Gastroesophageal sphincter (tissue), 4 donors: ENCODE results near the gene PGBD2. TPM values are rescaled to one million over a fixed set of nuclear protein-coding genes. Genes with fewer than 3 reads are reported as not detected.
"Not testable (repeated sequence)": the region's sequence is repeated elsewhere in the genome, so short reads cannot be mapped to it uniquely, and the experiment has no call there.

Experiments
- ATAC-seq: fragments of 150-250 bp; one replicate; pipeline ENCODE4 v1.9.1; 2016; ENCODE audit warnings: mild to moderate bottlenecking, moderate library complexity
- H3K27ac ChIP-seq, 4 donors: fragments of 200-600 bp; sonication (generic) in 3 of 4; 1 replicate in 3 of 4; 2 replicates in 1 of 4; pipeline ENCODE4 v1.5.1; 2016 to 2019
- H3K27me3 ChIP-seq: fragments of 200-600 bp; sonication (generic); one replicate; pipeline ENCODE4 v1.5.1; 2019
- H3K36me3 ChIP-seq, 2 donors: fragments of 200-600 bp; sonication (generic); one replicate each; pipeline ENCODE4 v1.5.1; 2019; ENCODE audit warnings: control low read depth in 1 of 2
- H3K4me1 ChIP-seq, 3 donors: fragments of 200-600 bp; sonication (generic); 1 replicate in 2 of 3; 2 replicates in 1 of 3; pipeline ENCODE4 v1.5.1; 2016 to 2019; ENCODE audit warnings: control low read depth in 2 of 3
- H3K4me3 ChIP-seq, 2 donors: fragments of 200-600 bp; sonication (generic); one replicate each; pipeline ENCODE4 v1.5.1; 2019; ENCODE audit warnings: mild to moderate bottlenecking in 1 of 2, moderate library complexity in 1 of 2
- H3K9me3 ChIP-seq, 3 donors: fragments of 200-600 bp; sonication (generic); one replicate each; pipeline ENCODE4 v1.5.1; 2017 to 2019; ENCODE audit warnings: control low read depth in 2 of 3
- EP300 ChIP-seq: sonication (generic); formaldehyde crosslinking; IDR thresholded peaks from one replicate; pipeline ENCODE4 v1.6.1; 2017; ENCODE audit warnings: antibody characterized with exemption, mild to moderate bottlenecking
- POLR2A ChIP-seq, 2 donors: fragments of 450-650 bp; IDR thresholded peaks; one replicate each; pipeline ENCODE4 v1.6.1; 2017; ENCODE audit warnings: antibody characterized with exemption in 2 of 2, mild to moderate bottlenecking in 2 of 2, moderate library complexity in 1 of 2
- POLR2AphosphoS5 ChIP-seq: sonication (generic); formaldehyde crosslinking; IDR thresholded peaks from one replicate; pipeline ENCODE4 v1.6.1; 2017; ENCODE audit warnings: antibody characterized with exemption
- WGBS, 2 donors: methylation state at CpG; one replicate each; pipeline ENCODE4 v1.1.5; 2018; ENCODE audit warnings: low coverage in 1 of 2; 5-methylcytosine and 5-hydroxymethylcytosine counted together
- total RNA-seq, 4 donors: library from RNA; depleted of rRNA; stranded (reverse); fragments of >200 nt; gene quantifications; one replicate each; pipeline ENCODE4 v1.1.0, GENCODE V29; 2016
- TF ChIP-seq, protein P1 (sequence below), 4 experiments: fragments of 200-600 bp in 2 of 4; fragments of 450-650 bp in 2 of 4; sonication (generic) in 1 of 4; IDR thresholded peaks; one replicate each; pipeline ENCODE4 v1.5.1; 2017 to 2019; ENCODE audit warnings: antibody characterized with exemption in 4 of 4, mild to moderate bottlenecking in 2 of 4, moderate library complexity in 2 of 4

Gene PGBD2
- total RNA-seq, 4 donors from 2014 or later, result 3.6 to 5.9 (median 4.7) TPM

GRCh38 chr1:248914796-248915381 is 8.9 kb downstream of the PGBD2 start:
- WGBS, 2 donors, result 95 to 100% methylated on average over 3 to 4 of the region's 5 CpGs
- Histone ChIP-seq H3K36me3 (peaks cover 0 to 70% of the 10 kb centered on the region in 2 donors), H3K27ac (no peak overlapping the region)

GRCh38 chr1:248918131-248918530 is 12.1 kb downstream of the PGBD2 start:
- no peak overlapping the region for H3K27ac ChIP-seq
- H3K4me3 ChIP-seq, result no peak overlapping the region
- H3K9me3 ChIP-seq, result no peaks in the 10 kb centered on the region
- no peak for ATAC-seq
- 90 to 97% methylated on average over 2 to 7 of the region's 8 CpGs for WGBS, 2 donors
- H3K4me1 ChIP-seq, result no peaks in the 10 kb centered on the region
- peaks cover 0 to 72% of the 10 kb centered on the region in 2 donors for H3K36me3 ChIP-seq
- H3K27me3 ChIP-seq, result no peaks in the 10 kb centered on the region
- TF ChIP-seq POLR2AphosphoS5, result no peak
- TF ChIP-seq, protein P1, sequence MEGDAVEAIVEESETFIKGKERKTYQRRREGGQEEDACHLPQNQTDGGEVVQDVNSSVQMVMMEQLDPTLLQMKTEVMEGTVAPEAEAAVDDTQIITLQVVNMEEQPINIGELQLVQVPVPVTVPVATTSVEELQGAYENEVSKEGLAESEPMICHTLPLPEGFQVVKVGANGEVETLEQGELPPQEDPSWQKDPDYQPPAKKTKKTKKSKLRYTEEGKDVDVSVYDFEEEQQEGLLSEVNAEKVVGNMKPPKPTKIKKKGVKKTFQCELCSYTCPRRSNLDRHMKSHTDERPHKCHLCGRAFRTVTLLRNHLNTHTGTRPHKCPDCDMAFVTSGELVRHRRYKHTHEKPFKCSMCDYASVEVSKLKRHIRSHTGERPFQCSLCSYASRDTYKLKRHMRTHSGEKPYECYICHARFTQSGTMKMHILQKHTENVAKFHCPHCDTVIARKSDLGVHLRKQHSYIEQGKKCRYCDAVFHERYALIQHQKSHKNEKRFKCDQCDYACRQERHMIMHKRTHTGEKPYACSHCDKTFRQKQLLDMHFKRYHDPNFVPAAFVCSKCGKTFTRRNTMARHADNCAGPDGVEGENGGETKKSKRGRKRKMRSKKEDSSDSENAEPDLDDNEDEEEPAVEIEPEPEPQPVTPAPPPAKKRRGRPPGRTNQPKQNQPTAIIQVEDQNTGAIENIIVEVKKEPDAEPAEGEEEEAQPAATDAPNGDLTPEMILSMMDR (IDR thresholded peaks at IDR 0.05), result no peak
- TF ChIP-seq EP300, result no peak
- TF ChIP-seq POLR2A (IDR thresholded peaks at IDR 0.05), result no peak

More at GRCh38 chr1:248914796-248915381, 8.9 kb downstream of the PGBD2 start:
- H3K4me1 ChIP-seq, result no peaks in the 10 kb centered on the region
- no peak overlapping the region for H3K4me3 ChIP-seq
- H3K9me3 ChIP-seq, result no peaks in the 10 kb centered on the region
- no peak for ATAC-seq
- no peaks in the 10 kb centered on the region for H3K27me3 ChIP-seq
- TF ChIP-seq POLR2AphosphoS5 (no peak), EP300 (no peak), POLR2A (IDR thresholded peaks at IDR 0.05) (no peak)
- TF ChIP-seq, protein P1 (IDR thresholded peaks at IDR 0.05), result no peak

GRCh38 chr1:248923352-248924338 is 17.6 kb downstream of the PGBD2 start:
- no peak for ATAC-seq
- H3K27me3 ChIP-seq, result no peaks in the 10 kb centered on the region
- 63 to 88% methylated on average over 9 to 11 of the region's 13 CpGs for WGBS, 2 donors
- H3K4me1 ChIP-seq, result peaks cover 0 to 6% (median 0%) of the 10 kb centered on the region in 3 donors
- peaks cover 0 to 26% of the 10 kb centered on the region in 2 donors for H3K36me3 ChIP-seq
- H3K4me3 ChIP-seq, result no peak overlapping the region
- TF ChIP-seq EP300 (no peak), POLR2A (IDR thresholded peaks at IDR 0.05) (no peak), POLR2AphosphoS5 (no peak)
- TF ChIP-seq, protein P1 (IDR thresholded peaks at IDR 0.05), result no peak
- H3K27ac ChIP-seq, result no peak overlapping the region
- H3K9me3 ChIP-seq, result no peaks in the 10 kb centered on the region

DNA sequence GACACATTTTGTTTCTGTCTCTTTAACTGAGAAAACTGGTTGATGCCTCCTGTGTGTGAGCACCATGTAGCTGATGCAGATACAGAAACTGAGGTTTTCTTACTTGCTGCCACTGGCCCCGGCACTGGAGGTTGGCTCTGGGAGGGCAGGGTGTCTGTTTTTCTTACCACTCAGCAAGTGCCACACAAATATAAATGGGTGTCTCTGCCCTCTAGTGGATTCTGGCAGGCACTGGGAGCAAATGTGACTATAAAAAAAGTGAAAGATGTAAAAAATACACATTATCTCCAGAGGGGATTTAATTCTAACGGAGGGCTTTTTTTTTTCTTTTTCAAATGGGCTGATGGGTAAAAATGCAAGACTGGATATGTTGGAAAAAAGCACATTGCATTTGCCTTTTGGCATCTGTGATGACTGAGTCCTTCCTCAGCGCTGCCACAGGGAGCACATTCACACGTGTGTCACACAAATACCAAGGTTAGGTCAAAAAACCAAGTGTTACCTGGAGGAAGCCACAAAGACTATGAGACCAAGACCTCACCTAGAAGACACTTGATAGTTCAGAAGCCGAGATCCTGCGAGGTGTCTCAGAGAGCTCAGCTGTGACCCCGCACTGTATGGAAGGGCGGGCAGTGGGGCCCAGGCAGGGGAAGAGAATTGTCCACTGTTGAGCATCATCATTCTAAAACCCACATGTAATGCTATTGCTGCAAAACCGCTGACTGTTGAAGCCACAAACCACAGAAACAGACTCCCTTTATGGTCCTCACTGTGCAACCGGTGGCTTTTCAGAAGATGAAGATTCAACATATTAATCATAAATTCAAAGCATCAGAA is 18.9 kb downstream of the PGBD2 start:
- TF ChIP-seq POLR2AphosphoS5 (no peak), POLR2A (IDR thresholded peaks at IDR 0.05) (no peak), EP300 (no peak)
- TF ChIP-seq, protein P1 (IDR thresholded peaks at IDR 0.05), result peak; percentile 40 to 66 (median 58)
- peaks cover 0 to 13% of the 10 kb centered on the region in 2 donors for H3K36me3 ChIP-seq
- H3K9me3 ChIP-seq, result no peaks in the 10 kb centered on the region
- H3K4me3 ChIP-seq, result no peak overlapping the region
- peaks cover 0 to 6% (median 0%) of the 10 kb centered on the region in 3 donors for H3K4me1 ChIP-seq
- no peaks in the 10 kb centered on the region for H3K27me3 ChIP-seq
- WGBS, 2 donors, result 62 to 65% methylated on average over 6 to 9 of the region's 10 CpGs
- H3K27ac ChIP-seq, result no peak overlapping the region
- peak; percentile 39 for ATAC-seq

DNA sequence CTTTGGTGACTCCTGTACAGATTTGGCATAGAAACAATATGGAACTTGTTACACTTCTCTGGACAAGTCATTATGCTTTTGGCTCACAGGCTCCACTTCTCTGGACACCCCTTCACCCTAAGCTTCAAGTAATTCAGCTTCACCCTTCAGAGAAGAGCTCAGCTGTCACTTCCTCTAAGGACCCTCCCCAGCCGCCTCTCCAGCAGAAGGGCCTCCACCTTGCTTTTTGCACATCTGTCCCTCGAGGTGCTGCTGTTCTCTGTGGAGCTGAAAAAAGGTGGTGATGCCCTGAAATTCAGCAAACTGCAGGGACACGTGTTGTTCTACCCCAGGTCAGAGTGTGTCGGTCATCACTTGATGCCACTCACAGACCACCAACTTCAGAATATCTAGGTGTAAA is 19.8 kb downstream of the PGBD2 start:
- H3K36me3 ChIP-seq, H3K4me3 ChIP-seq, ATAC-seq, H3K4me1 ChIP-seq, H3K27ac ChIP-seq, H3K9me3 ChIP-seq, H3K27me3 ChIP-seq: not testable (repeated sequence)
- 79 to 86% methylated on average over 3 to 4 of the region's 4 CpGs for WGBS, 2 donors
